PC-9 (cell line): ENCODE data around the gene DISC1.

Experiments
- CTCF ChIP-seq: fragments of 200-600 bp; sonication (generic); conservative IDR thresholded peaks from 2 replicates; pipeline ENCODE4 v1.6.1; 2017; ENCODE audit warnings: mixed run types, antibody characterized with exemption, mild to moderate bottlenecking, moderate library complexity
- EZH2 ChIP-seq: fragments of 200-600 bp; sonication (generic); IDR thresholded peaks from 2 replicates; pipeline ENCODE4 v1.8.0; 2017; ENCODE audit warnings: antibody characterized with exemption, low read depth

- TF ChIP-seq CTCF (no peak), EZH2 (no peak)
Measured at GRCh38 chr1:231694465-231695077, 68.0 kb downstream of the DISC1 start.
